NCI-H748 (cell line): Measurements from ENCODE around the gene PRDM5.
"Not testable (repeated sequence)": the region's sequence is repeated elsewhere in the genome, so short reads cannot be mapped to it uniquely, and the experiment has no call there.

Experiments used
- DNase-seq: peaks from one replicate; lab custom pipeline; 2025; ENCODE audit not compliant: unreplicated experiment; lab: John Stamatoyannopoulos, UW

The PRDM5 gene

DNA sequence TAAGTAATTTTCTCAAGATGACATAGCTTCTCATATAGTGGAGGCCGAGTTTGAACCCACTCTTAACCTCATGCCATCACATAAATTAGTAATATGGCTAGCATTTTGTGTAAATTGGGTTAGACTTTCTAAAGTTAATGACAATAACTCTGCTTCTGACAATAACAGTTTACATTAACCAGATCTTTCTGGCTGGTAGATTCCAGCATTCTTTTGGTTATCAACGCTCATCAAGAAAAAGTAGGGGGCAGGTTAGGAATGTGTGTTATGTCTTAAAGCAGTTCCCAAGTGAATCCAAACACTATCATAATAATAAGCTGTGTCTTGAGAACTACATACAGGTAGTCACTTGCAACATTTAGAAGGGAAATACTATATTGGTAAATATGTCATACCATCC is 162.5 kb downstream of the PRDM5 start:
- DNase-seq, result no peak

GRCh38 chr4:120755864-120756263 is 166.7 kb downstream of the PRDM5 start:
- no peak for DNase-seq

- peak; percentile 26 for DNase-seq
Measured at GRCh38 chr4:120754590-120754989, 167.9 kb downstream of the PRDM5 start.

GRCh38 chr4:120753854-120754253 is 168.7 kb downstream of the PRDM5 start:
- DNase-seq, result peak; percentile 72

DNA sequence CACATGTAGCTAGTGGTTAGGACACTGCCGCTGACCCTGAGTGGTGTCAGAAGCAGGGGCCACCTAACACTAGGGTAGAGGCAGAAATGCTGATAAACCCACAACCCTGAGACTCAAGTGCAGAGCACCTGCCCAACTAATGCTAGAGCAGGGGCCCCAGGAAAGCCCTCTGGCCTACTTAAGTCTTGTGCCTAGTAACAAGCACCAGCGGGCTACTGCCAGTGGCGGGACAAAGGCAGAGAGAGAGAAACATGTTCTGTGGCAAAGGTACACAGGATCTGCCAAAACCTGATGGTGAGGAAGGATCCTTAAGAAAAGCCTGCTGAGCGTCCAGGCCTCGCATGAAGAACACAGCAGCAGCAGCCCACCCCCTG is 172.4 kb downstream of the PRDM5 start:
- no peak for DNase-seq

DNA sequence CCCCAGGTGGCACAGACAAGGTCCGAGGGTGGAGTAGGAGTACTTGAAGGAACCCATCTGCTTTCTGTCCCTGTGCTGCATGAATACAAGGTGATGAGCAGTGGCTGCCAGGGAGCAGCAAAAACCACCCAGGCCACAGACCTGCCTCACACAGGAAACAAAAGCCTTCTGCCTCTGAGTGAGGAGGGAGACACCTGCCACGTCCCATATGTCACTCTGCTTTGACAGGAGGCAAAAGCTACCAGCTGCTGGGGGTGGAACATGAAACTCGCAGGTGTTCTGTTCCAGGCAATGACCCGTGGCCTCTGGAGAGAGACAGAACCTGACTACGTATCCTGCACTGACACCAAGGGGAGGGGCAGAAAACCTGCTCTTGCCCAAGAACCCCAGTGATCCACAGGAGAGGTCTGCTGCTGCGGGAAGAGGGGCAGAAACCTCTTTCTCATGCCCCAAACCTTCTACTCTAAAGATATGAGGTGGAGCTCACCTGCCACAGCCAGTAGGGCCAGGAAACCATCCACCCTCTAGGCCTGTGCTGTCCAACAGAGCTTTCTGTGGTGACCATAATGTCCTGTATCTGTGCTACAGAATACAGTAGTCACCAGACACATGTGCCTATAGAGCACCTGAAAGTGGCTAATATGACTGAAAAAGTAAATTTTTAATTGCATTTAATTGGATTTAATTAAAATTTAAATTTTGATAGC is 172.9 kb downstream of the PRDM5 start:
- DNase-seq, result peak; percentile 89

GRCh38 chr4:120741636-120742035 is 180.9 kb downstream of the PRDM5 start:
- not testable (repeated sequence) for DNase-seq

GRCh38 chr4:120736312-120736711 is 186.2 kb downstream of the PRDM5 start:
- no peak for DNase-seq

DNA sequence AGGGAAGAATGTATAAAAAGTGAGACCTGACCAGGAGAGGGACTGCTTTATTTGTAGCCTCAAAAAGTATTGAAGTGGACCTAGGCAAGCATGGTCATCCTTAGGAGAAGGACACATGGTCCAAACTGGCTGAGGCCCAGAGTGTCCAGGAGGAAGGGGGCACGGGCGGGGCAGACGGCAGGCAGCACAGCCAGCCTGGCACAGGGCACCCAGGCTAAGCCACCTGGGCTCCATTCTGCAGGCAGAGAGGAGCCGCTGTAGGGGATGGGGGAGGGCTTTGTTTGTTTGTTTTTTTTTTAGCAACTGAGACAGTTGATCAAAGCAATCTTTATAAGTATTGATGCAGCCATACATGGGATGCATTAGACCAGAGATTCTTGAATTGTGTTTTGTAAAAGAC is 188.6 kb downstream of the PRDM5 start:
- no peak for DNase-seq

DNA sequence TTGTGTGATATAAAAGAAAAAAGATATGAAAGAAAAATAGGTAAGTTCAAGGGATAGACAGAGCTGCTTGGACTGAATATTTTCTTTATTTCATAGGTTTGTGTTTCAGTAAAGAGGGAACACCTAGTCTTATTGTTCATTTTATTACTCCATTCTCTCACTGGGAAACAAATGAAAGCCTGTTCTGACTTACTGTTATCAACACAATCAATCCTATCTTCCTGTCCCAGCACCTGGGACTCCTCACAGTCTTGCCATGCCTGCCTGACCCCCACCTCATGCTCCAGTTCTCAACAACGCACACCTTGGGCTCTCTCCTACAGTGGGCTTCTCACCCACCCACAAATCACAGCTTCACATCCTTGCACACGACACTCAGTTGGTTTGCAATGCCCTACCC is 189.5 kb downstream of the PRDM5 start:
- DNase-seq, result no peak

- no peak for DNase-seq
Measured at GRCh38 chr4:120731561-120731960, 191.0 kb downstream of the PRDM5 start.

DNA sequence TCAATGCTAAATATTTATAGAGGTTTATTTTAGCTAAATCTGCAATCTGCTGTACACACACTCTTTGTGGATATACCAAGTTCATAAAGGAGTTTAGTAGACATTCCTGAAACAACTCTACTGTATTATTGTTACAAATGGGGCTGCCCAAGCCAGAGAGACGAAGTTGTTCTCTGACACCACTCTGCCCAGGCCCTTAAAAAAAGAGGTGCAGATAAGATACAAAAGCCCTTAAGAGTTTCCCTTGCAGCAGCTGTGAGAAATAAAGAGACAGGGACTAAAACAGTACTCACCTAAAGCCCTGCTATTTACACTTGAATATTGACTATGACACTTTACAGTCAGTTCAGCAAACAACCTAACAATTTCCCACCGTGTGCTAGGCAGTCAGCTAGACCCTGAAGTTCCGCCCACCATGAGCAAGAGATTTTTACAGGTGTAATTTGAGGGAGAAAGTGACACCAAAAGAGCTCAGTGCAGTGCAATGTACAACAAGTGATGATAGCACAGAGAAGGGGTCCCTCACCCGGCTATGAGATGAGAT is 191.7 kb downstream of the PRDM5 start:
- peak; percentile 74 for DNase-seq

- DNase-seq, result no peak
Measured at GRCh38 chr4:120728892-120729675, 193.4 kb downstream of the PRDM5 start.

DNA sequence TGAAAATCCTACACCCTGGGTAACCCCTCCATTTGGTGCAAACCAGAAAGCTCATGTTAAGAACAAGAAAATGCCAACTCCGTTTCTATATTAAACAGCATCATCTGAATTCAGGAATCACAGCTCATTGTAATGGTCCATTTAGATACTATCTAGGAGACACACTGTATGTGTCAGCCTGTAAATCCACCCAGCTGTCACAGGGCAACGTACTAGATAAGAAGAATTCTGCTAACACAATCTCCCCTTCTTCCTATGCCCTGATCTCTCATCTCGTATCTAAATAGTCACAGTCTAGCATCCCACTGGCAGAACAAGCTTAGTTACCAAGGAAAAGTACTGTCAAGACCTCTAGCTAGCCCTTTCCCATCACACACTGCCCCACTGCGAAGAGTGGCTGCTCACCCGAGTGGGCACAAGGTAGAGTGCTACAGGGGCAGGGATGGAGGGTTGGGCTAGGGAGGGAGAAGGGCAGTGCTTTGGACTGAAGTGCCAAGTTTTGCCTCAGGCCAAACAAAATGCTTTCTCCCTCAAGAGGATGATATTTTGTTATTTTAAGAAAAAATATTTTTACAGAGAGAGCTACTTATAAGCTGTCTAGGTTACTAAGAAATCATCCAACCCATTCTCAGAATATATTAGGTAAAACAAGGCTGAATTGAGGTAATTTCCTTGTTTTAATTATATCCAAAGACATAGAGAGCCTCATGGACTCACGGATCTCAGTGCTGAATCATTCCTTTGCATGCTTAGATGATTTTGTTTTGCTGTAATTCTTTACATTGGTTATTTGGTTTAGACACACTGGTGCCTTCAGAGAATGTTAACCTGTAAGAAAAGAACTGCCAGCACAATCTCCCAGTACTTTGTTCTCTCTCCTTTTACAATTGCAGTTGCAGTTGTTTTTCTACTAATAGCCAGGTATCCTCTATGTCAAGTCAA is 196.6 kb downstream of the PRDM5 start:
- no peak for DNase-seq

DNA sequence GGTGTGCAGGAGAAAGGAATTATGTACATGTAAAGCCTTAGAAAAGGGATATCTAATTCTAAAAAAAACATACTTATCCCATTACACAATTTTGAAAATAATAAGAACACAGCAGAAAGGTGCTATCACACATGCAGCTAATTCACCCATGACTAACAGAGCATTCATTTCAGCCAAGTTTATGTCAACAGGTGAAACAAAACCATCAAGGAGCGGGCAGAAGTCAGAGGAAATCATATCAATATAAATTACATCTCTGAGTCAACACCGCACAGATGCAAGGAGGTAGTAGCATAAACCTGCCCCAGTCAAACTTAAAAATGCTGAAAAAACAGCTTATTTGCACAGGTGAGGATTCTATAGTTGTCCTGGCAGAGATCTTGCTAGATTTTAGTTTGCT is 197.9 kb downstream of the PRDM5 start:
- DNase-seq, result peak; percentile 46

DNA sequence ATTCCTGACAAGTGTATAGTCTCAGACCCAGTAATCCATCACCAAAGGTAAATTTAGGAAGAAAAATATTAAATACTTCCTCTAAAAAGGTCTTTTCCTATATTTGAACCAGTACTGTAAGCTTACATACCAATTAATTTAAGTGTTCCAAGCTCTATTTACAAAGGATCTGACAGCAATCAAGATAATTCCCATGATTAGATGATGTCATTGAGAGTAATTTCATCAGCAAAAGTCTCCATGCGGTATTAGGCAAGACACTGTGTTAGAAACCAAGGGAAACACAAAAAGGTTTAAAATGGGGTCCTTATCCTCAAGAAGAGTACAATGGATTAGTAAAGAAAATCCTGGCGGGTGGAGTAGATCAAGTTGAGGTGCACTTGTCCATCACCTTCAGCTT is 198.5 kb downstream of the PRDM5 start:
- DNase-seq, result peak; percentile 76

DNA sequence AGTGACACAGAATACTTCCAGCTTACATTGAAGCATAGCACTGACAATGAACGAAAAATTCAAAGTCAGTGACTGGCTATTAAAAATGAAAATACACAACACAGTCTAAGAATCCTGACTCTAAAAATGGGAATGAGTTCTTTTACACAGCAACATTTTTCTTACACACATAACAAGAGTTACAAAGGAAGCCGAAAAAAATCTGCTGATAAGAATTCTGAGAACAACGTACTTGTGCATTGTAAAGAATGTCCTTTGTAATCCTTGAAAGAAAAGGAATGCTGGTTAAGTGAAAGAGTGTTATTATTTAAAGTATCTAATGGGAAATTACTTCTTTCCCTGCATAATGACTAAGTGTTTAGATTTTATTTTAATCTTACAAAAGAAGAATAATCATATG is 199.4 kb downstream of the PRDM5 start:
- DNase-seq, result no peak

DNA sequence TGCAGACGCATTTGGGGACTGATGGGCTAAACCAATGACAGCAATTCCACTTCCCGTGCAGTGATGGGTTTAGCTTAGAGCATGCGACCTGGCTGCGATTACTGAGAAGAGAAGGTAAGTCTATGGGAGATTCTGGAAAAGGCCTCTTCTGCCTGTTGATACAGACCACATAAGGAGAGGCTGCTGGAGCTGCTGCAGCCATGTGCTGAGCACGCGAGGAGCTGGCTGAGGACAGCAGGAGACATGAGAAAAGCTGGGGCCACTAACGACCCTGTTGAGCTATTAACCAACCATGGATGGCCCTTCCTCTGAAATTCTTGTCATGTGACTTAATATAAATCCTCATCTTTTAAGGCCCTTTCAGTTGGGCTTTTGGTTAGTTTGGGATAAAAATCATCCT is 199.9 kb downstream of the PRDM5 start:
- DNase-seq, result no peak

DNA sequence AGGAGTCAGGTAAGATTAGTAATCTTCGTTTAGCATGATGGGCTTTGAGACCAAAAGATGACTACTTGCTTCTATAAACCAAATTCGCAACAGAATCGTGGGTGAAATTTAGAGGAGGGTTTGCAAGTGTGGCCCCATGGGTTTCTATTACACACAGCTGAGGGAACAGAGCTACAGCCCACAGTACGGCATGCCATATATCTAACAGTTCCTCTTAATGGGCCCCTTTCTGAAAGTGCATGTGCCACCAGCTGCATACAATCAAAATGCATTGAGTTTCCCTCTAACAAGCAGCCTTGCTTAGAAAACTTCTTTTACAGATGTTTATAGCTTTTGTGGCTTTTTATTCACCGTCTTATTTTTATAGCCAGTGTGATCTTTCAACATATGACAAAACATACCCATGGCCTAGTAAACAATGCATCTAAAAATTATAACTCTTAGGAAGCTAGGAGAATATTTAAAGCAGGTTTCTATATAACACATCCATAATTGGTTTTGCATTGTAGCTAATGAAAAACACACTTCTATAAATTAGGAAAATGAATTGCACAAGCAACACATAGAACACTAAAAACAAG is 202.1 kb downstream of the PRDM5 start:
- DNase-seq, result no peak

DNA sequence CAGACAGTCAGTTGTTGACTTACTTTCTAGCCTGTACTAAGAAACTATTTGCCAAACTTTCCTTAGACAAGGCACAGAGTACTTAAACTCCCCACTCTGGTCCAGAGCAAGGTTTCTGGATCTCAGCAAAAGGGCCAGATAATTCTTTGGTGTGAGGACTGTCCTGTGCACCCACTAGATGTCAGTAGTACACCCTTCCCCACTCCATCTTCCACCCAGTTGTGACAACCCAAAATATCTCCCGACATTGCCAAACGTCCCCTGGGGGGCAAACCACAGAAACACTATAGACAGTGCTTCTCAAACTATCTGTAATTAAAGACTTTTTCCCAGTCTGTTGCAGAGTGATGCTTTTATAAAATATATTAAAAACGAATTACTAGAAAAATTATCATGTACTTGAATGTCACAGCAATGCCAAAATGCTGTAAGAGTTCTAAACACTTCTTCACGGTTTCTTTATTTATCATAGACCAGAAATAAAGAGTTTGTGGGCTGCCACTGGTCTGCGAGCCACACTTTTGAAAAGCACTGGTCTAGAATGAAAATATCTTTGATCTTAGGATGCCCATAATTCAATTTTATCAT is 203.5 kb downstream of the PRDM5 start:
- peak; percentile 47 for DNase-seq

GRCh38 chr4:120716346-120716745 is 206.2 kb downstream of the PRDM5 start:
- DNase-seq, result no peak
